Left lobe of liver (tissue), 2 donors: ENCODE results near the gene FANCM. TPM values are rescaled to one million over a fixed set of nuclear protein-coding genes. Genes with fewer than 3 reads are reported as not detected.

Source experiments
- ATAC-seq: fragments of 200-7000 bp; cut with Tn5 transposase; one replicate; pipeline ENCODE4 v1.9.1; 2020; ENCODE audit warnings: mild to moderate bottlenecking, moderate library complexity
- DNase-seq: peaks from one replicate; pipeline ENCODE4 v3.0.0-alpha.2; 2020; ENCODE audit warnings: low spot score
- total RNA-seq: library from RNA; stranded (reverse); gene quantifications from one replicate; pipeline ENCODE4 v1.2.1, GENCODE V29; 2021
- donor health status: DM: no; HTN: no; CAD: no; lungs with moderate emphysema.
- donor health status: DM: no; HTN: yes; CAD: no.

Gene FANCM, protein sequence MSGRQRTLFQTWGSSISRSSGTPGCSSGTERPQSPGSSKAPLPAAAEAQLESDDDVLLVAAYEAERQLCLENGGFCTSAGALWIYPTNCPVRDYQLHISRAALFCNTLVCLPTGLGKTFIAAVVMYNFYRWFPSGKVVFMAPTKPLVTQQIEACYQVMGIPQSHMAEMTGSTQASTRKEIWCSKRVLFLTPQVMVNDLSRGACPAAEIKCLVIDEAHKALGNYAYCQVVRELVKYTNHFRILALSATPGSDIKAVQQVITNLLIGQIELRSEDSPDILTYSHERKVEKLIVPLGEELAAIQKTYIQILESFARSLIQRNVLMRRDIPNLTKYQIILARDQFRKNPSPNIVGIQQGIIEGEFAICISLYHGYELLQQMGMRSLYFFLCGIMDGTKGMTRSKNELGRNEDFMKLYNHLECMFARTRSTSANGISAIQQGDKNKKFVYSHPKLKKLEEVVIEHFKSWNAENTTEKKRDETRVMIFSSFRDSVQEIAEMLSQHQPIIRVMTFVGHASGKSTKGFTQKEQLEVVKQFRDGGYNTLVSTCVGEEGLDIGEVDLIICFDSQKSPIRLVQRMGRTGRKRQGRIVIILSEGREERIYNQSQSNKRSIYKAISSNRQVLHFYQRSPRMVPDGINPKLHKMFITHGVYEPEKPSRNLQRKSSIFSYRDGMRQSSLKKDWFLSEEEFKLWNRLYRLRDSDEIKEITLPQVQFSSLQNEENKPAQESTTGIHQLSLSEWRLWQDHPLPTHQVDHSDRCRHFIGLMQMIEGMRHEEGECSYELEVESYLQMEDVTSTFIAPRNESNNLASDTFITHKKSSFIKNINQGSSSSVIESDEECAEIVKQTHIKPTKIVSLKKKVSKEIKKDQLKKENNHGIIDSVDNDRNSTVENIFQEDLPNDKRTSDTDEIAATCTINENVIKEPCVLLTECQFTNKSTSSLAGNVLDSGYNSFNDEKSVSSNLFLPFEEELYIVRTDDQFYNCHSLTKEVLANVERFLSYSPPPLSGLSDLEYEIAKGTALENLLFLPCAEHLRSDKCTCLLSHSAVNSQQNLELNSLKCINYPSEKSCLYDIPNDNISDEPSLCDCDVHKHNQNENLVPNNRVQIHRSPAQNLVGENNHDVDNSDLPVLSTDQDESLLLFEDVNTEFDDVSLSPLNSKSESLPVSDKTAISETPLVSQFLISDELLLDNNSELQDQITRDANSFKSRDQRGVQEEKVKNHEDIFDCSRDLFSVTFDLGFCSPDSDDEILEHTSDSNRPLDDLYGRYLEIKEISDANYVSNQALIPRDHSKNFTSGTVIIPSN (N-terminal part only)
- total RNA-seq = 2.5 TPM

DNA sequence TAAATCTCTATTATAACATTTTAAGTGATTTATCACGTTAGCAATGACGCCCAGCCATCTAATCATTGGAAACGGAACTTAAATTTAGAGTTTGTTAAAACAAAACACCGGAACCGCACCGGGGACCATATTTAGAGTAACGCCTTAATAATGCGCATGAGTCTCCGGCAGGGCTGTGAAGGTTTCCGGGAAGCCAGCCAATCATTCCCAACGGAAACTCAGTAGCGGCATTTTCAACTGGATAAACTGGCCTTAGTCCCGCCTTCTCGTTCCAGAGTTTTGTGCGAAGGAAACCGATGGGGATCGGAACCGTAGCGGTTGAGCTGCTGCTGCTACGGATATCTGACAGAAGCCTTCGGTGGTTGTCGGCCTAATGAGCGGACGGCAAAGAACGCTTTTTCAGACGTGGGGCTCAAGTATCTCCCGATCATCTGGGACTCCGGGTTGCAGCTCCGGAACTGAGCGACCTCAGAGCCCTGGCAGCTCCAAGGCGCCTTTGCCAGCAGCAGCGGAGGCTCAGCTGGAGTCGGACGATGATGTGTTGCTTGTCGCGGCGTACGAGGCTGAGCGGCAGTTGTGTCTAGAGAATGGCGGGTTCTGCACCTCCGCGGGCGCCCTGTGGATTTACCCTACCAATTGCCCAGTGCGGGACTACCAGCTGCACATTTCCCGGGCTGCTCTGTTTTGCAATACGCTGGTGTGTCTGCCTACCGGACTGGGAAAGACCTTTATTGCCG is at the start of gene FANCM:
TSS of gene FANCM (plus strand) at position 272 of the 737 bp plus-strand sequence. CDS start at position 374, 102 bp downstream.
- ATAC-seq = peak; percentile 72
- peak; percentile 93 for DNase-seq

DNA sequence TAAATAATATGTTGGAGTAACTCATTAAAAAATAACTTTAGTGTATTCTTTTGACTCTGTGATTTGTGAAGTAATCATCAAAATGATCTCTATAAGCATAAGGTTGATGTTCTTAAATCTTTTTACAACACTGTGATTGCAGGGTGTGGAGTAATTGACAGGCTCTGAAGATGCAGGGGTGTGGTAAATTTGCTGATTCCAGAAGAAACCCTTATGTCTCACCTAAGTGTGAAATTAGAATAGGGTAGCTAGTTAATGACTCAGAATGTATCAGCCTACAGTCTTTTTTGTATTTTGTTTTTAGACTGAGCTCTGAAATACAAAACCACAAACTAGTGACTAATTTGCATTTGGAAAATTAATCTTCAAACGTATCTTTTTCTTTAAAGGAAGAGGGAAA is 45.9 kb upstream of the FANCM start:
- DNase-seq = no peak
- ATAC-seq = no peak

DNA sequence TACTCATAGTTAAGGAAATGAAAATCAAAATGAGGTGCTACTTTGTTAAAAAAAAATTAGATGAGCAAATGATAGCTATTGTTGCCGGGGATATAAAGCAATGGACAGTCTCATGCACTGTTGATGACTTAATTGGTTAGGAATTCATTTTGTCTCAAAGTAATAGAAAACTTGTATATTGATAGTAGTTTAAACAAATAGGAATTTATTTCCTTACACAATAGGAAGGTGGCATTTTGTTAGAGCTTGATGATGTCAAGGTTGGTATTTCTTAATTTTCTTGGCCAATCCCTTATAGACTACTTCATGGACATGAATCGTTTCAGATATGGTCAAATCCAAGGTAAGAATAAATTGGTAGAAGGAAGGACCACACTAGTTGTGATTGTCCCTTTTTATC is 44.0 kb upstream of the FANCM start:
- DNase-seq (no peak), ATAC-seq (no peak)

DNA sequence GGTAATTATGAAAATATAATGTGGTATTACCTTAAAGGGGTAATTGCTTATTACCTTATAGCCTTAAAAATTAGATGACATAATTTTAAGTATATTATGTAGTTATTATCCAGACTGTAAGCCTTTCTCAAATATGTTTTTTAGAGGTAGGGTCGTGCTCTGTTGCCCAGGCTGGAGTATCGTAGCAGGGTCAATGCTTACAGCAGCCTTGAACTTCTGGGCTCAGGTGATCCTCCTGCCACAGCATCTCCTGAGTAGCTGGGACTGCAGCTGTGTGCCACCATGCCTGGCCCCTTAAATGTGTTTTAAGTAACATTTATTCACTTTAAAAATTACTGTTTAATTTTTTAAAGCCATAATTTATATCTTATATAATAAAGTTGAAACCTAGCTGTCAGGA is 41.5 kb upstream of the FANCM start:
- no peak for ATAC-seq
- DNase-seq = no peak

DNA sequence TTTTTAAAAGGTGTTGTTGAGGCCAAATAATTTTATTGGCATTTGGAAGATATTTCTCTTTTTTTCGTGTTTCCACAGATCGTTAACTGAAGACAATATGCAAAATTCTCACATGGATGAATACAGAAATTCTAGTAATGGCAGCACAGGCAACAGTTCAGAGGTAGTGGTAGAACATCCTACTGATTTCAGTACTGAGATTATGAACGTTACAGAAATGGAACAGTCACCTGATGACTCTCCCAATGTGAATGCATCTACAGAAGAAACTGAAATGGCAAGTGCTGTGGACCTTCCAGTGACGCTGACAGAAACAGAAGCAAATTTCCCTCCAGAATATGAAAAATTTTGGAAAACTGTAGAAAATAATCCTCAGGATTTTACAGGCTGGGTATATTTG is 40.6 kb upstream of the FANCM start:
- ATAC-seq = no peak
- no peak for DNase-seq

DNA sequence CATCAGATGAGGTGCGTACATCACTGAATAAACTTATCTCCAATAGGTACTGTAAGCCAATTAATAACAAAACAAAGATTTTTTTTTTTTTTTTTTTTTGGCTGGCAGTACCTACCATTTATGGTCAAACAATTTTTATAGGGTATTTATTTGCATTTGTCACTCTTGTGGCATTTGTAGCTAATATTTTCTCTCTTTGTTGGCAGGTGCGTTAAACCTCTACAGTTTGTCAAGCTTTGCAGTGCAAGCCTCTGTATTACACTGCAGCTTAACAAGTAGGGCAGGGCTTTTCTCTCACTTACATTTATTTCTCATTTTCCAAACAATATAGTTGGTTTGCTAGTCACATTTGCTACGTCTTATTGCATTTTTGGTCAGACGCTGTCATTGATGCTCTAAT is 39.5 kb upstream of the FANCM start:
- no peak for DNase-seq

DNA sequence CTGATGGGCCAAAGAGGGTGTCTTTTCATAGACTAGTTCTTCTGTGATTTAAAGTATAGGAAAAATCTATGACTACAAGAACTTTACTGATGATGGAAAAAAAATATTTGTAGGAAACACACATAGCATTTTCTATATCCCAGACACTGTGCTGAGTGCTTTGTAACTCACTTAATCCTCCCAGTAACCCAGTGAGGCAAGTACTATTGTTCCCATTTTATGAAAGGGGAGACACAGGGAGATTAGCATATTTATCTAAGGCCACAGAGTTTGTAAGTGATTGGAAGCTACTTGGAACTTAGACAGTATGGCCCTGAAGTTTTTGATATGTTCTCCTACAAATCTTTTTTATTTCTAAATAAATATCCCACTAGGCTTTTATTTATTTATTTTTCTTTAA is 31.9 kb upstream of the FANCM start:
- ATAC-seq = no peak
- no peak for DNase-seq

More for the DNA sequence above, 39.5 kb upstream of the FANCM start:
- ATAC-seq = no peak

DNA sequence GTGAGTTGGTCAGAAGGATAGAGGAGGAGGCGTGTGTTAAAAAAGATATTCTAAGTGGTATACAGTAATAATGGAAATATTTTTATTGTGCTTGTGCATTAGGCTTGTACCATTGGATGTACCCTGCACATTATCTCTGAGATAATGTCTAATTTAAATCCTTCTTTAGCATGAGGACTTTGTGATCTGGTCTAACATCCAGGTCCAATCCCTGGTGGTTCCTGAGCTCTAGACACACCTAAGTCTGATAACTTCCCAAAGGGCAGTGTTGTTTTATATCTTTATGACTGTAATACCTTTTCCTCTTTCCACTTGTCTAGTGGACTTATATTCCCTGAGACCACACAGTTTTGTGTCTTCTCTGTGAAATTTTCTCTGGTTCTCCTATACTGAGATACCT is 31.2 kb upstream of the FANCM start:
- DNase-seq (no peak), ATAC-seq (no peak)

DNA sequence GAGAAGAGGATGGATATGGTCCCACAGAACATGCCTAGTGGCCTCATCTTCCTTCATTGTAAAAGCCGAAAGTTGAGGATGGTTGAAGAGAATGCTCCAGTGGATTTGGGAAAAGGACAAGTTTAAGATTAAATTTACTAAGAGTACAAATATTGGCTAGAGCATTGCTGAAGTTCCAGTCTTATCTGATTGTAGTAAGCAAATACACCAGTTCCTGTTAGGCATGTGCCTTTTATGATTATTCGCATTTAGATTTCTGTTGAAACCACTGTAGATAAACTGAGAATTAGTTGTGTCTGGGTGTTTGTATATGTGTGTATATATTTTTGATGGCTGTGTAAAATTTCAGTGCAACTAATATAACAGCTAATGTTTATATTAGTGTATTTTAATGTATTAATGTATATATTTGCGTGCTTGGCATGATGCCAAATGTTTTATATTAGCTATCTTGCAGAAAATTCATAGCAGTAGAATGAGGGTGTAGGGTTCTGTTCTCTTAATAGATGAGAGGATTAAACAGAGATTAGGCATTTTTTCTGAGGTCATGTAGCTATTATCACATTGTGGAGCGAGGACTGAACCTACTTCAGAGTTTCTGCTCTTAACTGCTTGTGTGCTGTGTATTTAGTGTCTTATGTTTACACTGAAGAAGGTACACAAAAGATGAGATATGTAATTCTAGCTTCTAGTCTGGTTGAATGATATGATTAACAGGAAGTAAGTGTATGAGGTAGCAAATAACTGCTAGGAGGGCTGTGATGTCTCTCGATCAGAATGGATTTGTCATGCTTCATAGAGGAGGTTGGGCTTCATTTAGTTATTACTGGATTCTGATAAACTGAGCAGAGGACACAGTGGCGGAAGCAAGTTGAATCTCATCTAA is 22.6 kb upstream of the FANCM start:
- ATAC-seq = no peak

DNA sequence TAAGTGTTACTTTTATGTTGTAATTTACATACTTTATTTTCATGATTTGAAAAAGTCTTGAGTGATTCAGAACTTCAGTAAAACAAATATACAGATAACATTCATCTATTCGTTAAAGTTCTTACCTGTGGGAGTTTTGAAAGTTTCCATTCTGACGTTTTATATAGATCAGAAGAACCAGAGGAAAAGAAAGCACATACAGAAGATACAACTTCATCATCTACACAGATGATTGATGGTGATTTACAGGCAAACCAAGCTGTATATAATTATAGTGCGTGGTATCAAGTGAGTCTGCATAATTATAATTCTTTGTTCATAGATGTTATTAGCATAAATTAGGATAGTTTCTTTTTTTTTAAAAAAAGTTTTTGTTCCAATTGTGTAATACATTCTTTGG is 21.4 kb upstream of the FANCM start:
- DNase-seq = no peak
- no peak for ATAC-seq

More for the DNA sequence above, 22.6 kb upstream of the FANCM start:
- no peak for DNase-seq

DNA sequence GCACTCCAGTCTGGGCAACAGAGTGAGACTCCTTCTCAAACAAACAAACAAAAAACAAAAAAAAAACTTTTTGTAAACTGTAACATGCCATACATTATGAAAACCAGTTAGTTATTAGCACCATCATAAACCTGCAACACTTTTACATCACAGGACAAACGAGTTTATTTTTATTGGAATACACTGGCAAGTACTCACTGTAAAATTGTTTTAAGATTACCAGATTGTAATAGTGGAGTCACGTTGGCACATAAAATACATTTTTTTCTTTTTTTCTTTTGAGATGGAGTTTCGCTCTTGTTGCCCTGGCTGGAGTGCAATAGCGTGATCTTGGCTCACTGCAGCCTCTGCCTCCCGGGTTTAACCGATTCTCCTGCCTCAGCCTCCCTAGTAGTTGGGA is 17.1 kb upstream of the FANCM start:
- DNase-seq (no peak), ATAC-seq (no peak)

DNA sequence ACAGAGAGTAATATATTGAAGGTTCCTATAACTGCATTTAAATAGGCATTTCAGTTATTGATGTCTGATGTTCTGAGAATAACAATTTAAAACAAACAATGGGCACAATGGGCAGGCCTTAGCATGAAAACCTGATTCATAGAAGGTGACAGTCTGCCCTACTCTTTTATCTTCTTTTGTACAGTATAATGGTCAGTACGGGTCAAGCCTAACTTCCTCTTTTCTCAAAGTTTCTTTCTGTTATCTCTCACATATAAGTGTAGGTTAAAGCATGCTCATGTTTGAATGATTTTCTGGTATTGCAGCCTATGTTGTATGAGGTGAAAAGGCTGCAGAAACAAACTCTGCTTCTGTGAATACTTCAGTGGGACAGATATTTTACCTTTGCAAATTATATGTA is 15.6 kb upstream of the FANCM start:
- no peak for ATAC-seq
- DNase-seq = no peak

DNA sequence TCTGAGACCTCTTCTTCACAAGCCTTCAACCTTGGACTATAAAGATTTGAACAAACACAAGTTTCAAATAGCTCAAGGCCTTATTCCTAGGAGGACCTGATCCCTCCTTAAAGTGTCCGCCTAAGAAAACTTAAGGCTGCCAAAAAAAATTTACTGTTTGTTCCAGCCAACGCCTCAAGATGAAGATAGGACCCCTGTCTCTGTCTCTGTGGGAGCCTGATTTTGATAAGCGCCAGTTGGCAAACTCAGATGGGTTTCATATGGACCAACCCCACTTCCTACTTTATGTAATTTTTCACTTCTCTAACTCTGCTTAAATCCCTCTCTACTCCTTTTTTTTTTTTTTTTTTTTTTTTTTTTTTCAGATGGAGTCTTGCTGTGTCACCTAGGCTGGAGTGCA is 12.5 kb upstream of the FANCM start:
- ATAC-seq (no peak), DNase-seq (no peak)

DNA sequence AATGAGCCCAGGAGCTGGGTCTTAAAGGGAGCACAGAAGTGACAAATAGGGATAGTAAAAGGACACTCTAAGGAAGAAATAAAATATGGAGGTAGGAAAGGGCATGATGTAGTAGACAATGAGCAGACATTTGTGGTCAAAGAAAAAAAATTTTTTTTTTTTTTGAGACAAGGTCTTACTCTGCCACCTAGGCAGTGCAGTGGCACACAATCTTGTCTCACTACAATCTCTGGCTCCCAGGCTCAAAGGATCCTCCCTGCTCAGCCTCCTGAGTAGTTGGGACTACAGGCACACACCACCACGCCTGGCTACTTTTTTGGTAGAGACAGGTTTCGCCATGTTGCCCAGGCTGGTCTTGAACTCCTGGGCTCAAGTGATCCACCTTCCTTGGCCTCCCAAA is 10.0 kb upstream of the FANCM start:
- no peak for DNase-seq
- no peak for ATAC-seq

DNA sequence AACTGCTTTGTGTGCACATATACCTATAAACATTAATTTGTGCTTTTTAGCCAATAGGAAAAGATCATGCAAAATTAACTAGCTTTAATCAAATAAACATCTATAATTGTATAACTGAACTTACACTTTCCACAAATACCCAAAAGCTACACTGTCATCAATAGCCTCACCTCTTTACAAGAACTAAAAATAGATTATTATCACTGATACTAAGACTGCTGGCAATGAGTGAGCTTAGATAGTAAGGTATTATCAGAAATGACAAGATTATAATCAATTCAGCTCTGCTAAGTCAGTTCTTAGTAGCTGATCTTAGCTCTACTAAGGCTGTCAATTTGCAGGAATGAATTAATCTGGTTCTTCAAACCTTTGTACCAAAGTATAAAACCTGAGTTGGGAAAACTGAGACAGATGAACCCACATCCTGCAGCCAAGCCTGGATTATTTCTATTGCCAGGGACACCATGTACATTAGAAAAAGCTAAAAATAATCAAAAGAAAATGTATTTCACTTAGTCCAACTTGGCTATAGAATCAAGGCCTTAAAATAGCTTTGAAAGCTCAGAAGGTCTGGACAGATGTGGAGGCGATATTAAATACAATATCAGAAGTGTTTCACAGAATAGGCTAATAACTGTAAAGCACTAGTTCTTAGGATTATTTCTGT is 6.6 kb upstream of the FANCM start:
- ATAC-seq (no peak), DNase-seq (no peak)

DNA sequence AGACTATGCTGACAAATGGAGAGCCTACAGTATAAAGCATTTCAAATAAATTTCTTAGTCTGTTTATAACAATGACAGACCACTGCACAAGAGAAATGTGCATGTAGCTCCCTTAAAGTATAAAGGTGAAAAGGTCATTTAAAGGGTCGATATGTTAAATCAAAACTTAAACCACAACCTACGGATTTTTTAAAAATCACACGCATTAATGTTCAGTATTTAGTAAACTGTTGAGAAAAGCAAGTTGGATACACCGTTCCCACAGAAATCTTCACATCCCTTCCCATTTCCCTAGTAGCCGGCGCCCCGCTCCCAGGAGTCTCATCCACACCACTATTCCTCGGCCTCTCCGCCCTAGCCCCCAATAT is 2.1 kb upstream of the FANCM start:
- DNase-seq (no peak), ATAC-seq (peak; percentile 13)

DNA sequence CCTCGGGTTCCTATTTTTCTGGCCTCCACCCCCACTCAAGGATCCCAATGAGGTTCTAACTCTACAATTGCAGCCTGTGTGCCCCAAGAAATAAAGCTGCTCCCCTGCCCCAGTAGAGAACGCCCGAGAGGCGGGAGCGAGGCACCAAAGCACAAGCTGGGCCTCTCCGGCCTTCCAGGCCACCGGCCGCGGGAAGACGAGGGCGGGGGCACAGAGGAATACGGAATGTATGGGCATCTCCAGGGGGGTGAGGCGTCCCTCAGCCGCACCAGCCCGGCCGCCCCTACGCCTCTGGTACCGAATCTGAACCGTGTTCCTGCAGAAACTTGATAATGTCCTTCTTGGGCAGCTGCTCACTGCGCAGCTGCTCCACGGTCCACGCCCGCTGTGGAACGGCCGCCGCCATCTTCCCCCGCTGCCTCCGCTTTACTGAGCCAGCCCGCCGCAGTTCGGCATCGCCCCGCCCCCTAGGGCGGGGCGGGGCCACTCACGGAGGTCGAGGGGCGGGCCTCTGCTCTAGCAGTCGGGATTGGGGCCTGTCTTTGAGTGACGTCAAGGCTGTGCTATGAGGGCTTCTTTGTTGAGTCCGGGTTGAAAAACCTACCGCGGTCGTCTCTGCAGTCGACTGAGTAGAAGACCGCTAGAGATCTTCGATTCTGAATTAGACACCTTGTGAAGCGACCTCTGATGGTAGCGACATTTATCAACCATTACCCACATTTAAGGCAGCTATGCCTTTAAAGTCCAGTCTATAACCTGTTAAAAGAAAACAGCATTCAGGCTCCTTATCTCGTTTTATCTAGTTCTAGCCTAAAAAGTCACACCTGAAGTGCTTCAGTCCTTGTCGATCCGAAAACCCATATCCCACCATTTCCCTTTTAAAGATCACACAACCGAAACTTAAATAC is 1.4 kb upstream of the FANCM start, which contains the start of gene FKBP3:
TSS of gene FKBP3 (minus strand) at position 431 of the 908 bp plus-strand sequence. CDS start at position 406, 25 bp downstream.
- DNase-seq = peak; percentile 97
- peak; percentile 95 for ATAC-seq

DNA sequence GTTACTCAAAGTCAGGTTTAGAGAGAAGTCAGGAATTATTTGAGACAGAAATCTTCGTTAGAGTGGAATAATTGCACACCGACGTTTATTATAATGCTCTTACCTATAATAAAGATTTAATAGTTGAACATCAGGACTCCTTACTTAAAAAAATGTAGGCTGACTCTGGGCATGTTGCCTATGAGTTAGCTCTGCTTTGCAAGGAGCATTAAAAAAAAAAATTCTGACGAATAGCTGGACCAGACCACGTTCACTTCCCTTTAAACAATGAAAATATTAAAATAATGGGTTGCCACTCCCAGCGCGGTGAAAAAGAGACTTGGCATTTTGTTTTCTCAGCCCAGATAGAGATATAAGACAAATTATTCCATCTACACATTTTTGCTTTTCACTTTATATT is 574 bp upstream of the FANCM start:
- DNase-seq = no peak

More for the DNA sequence above, 574 bp upstream of the FANCM start:
- no peak for ATAC-seq
